ENCODE results near the gene FCER1A. TPM values are rescaled to one million over a fixed set of nuclear protein-coding genes. Genes with fewer than 3 reads are reported as not detected.

The FCER1A gene
- total and polyA plus RNA-seq, 10 of the 15 experiments (the other 5 are each of a cell fraction or from before 2014, with no cell fraction given), result 0.06 to 0.62 (median 0.20) TPM; not detected in 5

DNA sequence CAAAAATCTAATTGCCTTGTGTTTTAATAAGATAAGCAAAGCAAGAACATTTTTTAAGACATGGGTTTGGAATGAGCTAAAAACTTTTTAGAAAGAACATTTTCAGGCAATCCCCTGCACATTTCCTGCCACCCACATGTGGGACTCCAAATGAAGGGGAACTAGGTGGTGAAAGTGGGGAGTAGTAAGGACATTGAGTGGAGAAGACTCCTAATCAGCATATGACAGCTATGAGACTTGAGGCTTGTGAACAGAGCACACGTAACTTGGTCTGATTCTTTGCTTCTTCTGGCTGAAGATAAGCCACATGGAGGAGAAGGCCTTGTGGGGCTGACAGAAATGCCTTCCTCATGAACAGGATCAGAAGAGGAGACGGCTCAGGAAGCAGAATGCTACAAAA, 50.3 kb downstream of the FCER1A start:
- ATAC-seq (no peak), FAIRE-seq (no peak), DNase-seq (ENCODE audit: low read depth, low spot score) (no peak)
- intact Hi-C loops (cut with micrococcal nuclease; ENCODE audit: unreplicated experiment) (no loop called here), in situ Hi-C loops (cut with MboI) (no loop called here)
- ChIA-PET SMC1A (ENCODE audit: uncharacterized antibody, unreplicated experiment) (no interaction called here), POLR2A (no interaction called here), CTCF (no interaction called here), RAD21 (ENCODE audit: unreplicated experiment) (no interaction called here)
- TF ChIP-seq, protein P1, sequence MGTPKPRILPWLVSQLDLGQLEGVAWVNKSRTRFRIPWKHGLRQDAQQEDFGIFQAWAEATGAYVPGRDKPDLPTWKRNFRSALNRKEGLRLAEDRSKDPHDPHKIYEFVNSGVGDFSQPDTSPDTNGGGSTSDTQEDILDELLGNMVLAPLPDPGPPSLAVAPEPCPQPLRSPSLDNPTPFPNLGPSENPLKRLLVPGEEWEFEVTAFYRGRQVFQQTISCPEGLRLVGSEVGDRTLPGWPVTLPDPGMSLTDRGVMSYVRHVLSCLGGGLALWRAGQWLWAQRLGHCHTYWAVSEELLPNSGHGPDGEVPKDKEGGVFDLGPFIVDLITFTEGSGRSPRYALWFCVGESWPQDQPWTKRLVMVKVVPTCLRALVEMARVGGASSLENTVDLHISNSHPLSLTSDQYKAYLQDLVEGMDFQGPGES (IDR thresholded peaks at IDR 0.05), result no peak
- no peak for TF ChIP-seq RAD21 (IDR thresholded peaks at IDR 0.05; ENCODE audit: insufficient read depth, low read depth, low read length)
- no peak for TF ChIP-seq NFXL1 (IDR thresholded peaks at IDR 0.05; ENCODE audit: borderline replicate concordance)
- TF ChIP-seq, protein P2, sequence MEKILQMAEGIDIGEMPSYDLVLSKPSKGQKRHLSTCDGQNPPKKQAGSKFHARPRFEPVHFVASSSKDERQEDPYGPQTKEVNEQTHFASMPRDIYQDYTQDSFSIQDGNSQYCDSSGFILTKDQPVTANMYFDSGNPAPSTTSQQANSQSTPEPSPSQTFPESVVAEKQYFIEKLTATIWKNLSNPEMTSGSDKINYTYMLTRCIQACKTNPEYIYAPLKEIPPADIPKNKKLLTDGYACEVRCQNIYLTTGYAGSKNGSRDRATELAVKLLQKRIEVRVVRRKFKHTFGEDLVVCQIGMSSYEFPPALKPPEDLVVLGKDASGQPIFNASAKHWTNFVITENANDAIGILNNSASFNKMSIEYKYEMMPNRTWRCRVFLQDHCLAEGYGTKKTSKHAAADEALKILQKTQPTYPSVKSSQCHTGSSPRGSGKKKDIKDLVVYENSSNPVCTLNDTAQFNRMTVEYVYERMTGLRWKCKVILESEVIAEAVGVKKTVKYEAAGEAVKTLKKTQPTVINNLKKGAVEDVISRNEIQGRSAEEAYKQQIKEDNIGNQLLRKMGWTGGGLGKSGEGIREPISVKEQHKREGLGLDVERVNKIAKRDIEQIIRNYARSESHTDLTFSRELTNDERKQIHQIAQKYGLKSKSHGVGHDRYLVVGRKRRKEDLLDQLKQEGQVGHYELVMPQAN (conservative IDR thresholded peaks at IDR 0.05), result no peak
- TF ChIP-seq SPI1 (IDR thresholded peaks at IDR 0.05; ENCODE audit: borderline replicate concordance, insufficient read depth, low read depth, low read length), result no peak
- TF ChIP-seq NR2C2 (IDR thresholded peaks at IDR 0.05; ENCODE audit: borderline replicate concordance, control insufficient read depth, insufficient read length, low read depth), result no peak
- TF ChIP-seq POLR2A (IDR thresholded peaks at IDR 0.05; ENCODE audit: low read depth, low read length), result no peak
- TF ChIP-seq CBFB (IDR thresholded peaks at IDR 0.05; ENCODE audit: low read depth), result no peak
- no peak for TF ChIP-seq NR2C1 (IDR thresholded peaks at IDR 0.05)
- no peak for TF ChIP-seq ZNF207 (IDR thresholded peaks at IDR 0.05; ENCODE audit: borderline replicate concordance)
- TF ChIP-seq TARDBP (IDR thresholded peaks at IDR 0.05; ENCODE audit: borderline replicate concordance), result no peak
- TF ChIP-seq HCFC1 (IDR thresholded peaks at IDR 0.05; ENCODE audit: low read length), result no peak
- no peak for TF ChIP-seq ASH2L (IDR thresholded peaks at IDR 0.05; ENCODE audit: borderline replicate concordance, low read depth)
- Histone ChIP-seq H3K27me3 (replicated peaks in 1 of 2; ENCODE audit: control insufficient read depth in 2 of 2, insufficient read depth in 2 of 2, low read length in 1 of 2) (no peaks in the 10 kb centered on the region), H3K4me2 (ENCODE audit: control insufficient read depth, insufficient read depth) (no peak overlapping the region), H3K27ac (ENCODE audit: control insufficient read depth, insufficient read depth) (no peak overlapping the region), H4K20me1 (ENCODE audit: control insufficient read depth, insufficient read depth) (no peaks in the 10 kb centered on the region), H3K4me3 (no peak overlapping the region), H3K4me1 (ENCODE audit: control insufficient read depth, insufficient read depth, low read length) (no peaks in the 10 kb centered on the region), H2AFZ (ENCODE audit: control insufficient read depth, low read depth, low read length) (no peak overlapping the region), H3K9me3 (replicated peaks; ENCODE audit: control insufficient read depth, insufficient read depth, low read length) (no peaks in the 10 kb centered on the region), H3K36me3 (ENCODE audit: control insufficient read depth in 2 of 2, insufficient read depth in 2 of 2, low read length in 1 of 2) (no peaks in the 10 kb centered on the region), H3K9ac (ENCODE audit: control insufficient read depth, insufficient read depth, low read length) (no peak overlapping the region), H3K79me2 (ENCODE audit: control insufficient read depth, insufficient read depth, low read length) (no peaks in the 10 kb centered on the region)
- WGBS (ENCODE audit: insufficient coverage, insufficient replicate concordance, low lambda C conversion rate, missing lambda C conversion rate), result 15% methylated on average over 2 of the region's 2 CpGs
- no TSS peak for BruUV-seq (replicated peaks)

Other genes starting within 250 kb of the FCER1A start
- 9.3 and 9.7 TPM in 2 replicates for gene AIM2, start 225.6 kb upstream of the FCER1A start, total RNA-seq (2014; rRNA removed)
- 12.9 and 15.2 TPM in 2 replicates for gene AIM2, start 225.6 kb upstream of the FCER1A start, total RNA-seq (2014; rRNA removed; fragmentation: Illumina TruSeq; extraction: Trizol)
- gene AIM2, start 225.6 kb upstream of the FCER1A start, total RNA-seq (2021), result 7.9 and 8.9 TPM in 2 replicates
- 35.7 and 58.8 TPM in 2 replicates for gene AIM2, start 225.6 kb upstream of the FCER1A start, polyA plus RNA-seq (2011; rRNA removed)
- gene AIM2, start 225.6 kb upstream of the FCER1A start, polyA plus RNA-seq (2014; fragmentation: Illumina TruSeq; extraction: Trizol), result 13.3 and 17.3 TPM in 2 replicates
- 10 to 100 TPM; 13.4 to 16.7 TPM for gene AIM2, start 225.6 kb upstream of the FCER1A start, polyA plus RNA-seq (2014; fragmentation: Nextera tagmentation; extraction: Ambion mirVana)
- 7.2 and 10.0 TPM in 2 replicates for gene AIM2, start 225.6 kb upstream of the FCER1A start, polyA plus RNA-seq (2014; rRNA removed)
- 10 to 100 TPM; 10.6 to 12.8 TPM for gene AIM2, start 225.6 kb upstream of the FCER1A start, polyA plus RNA-seq (2016; fragmentation: Nextera tagmentation; extraction: Ambion mirVana)
- not detected in 2 replicates for gene CADM3, start 130.7 kb upstream of the FCER1A start, total RNA-seq (2014; rRNA removed)
- not detected in 2 replicates for gene CADM3, start 130.7 kb upstream of the FCER1A start, total RNA-seq (2014; rRNA removed; fragmentation: Illumina TruSeq; extraction: Trizol)
- gene CADM3, start 130.7 kb upstream of the FCER1A start, total RNA-seq (2021), result not detected in 2 replicates
- 0.27 and 0.37 TPM in 2 replicates for gene CADM3, start 130.7 kb upstream of the FCER1A start, polyA plus RNA-seq (2011; rRNA removed)
- gene CADM3, start 130.7 kb upstream of the FCER1A start, polyA plus RNA-seq (2014; fragmentation: Illumina TruSeq; extraction: Trizol), result not detected in 2 replicates
- not detected for gene CADM3, start 130.7 kb upstream of the FCER1A start, polyA plus RNA-seq (2014; fragmentation: Nextera tagmentation; extraction: Ambion mirVana)
- 0.01 and 0.04 TPM in 2 replicates for gene CADM3, start 130.7 kb upstream of the FCER1A start, polyA plus RNA-seq (2014; rRNA removed)
- not detected for gene CADM3, start 130.7 kb upstream of the FCER1A start, polyA plus RNA-seq (2016; fragmentation: Nextera tagmentation; extraction: Ambion mirVana)
- 0.06 and 0.38 TPM in 2 replicates for gene ACKR1, start 97.5 kb upstream of the FCER1A start, total RNA-seq (2014; rRNA removed)
- 0.09 and 0.14 TPM in 2 replicates for gene ACKR1, start 97.5 kb upstream of the FCER1A start, total RNA-seq (2014; rRNA removed; fragmentation: Illumina TruSeq; extraction: Trizol)
- gene ACKR1, start 97.5 kb upstream of the FCER1A start, total RNA-seq (2021), result 0.35 and 0.38 TPM in 2 replicates
- gene ACKR1, start 97.5 kb upstream of the FCER1A start, polyA plus RNA-seq (2011; rRNA removed), result 0.58 and 0.99 TPM in 2 replicates
- 0.16 TPM in 1 of 2 replicates, not detected in the other for gene ACKR1, start 97.5 kb upstream of the FCER1A start, polyA plus RNA-seq (2014; fragmentation: Illumina TruSeq; extraction: Trizol)
- under 1 TPM in 1 of 2 experiments, not detected in 1; 0.62 TPM for gene ACKR1, start 97.5 kb upstream of the FCER1A start, polyA plus RNA-seq (2014; fragmentation: Nextera tagmentation; extraction: Ambion mirVana)
- 0.18 and 0.19 TPM in 2 replicates for gene ACKR1, start 97.5 kb upstream of the FCER1A start, polyA plus RNA-seq (2014; rRNA removed)
- gene ACKR1, start 97.5 kb upstream of the FCER1A start, polyA plus RNA-seq (2016; fragmentation: Nextera tagmentation; extraction: Ambion mirVana), result 1 to 10 TPM; 1.4 to 1.8 TPM
- not detected in 2 replicates for gene OR10J4, start 129.9 kb downstream of the FCER1A start, total RNA-seq (2014; rRNA removed)
- not detected in 2 replicates for gene OR10J4, start 129.9 kb downstream of the FCER1A start, total RNA-seq (2014; rRNA removed; fragmentation: Illumina TruSeq; extraction: Trizol)
- gene OR10J4, start 129.9 kb downstream of the FCER1A start, total RNA-seq (2021), result not detected in 2 replicates
- gene OR10J4, start 129.9 kb downstream of the FCER1A start, polyA plus RNA-seq (2011; rRNA removed), result not detected in 2 replicates
- gene OR10J4, start 129.9 kb downstream of the FCER1A start, polyA plus RNA-seq (2014; fragmentation: Illumina TruSeq; extraction: Trizol), result not detected in 2 replicates
- gene OR10J4, start 129.9 kb downstream of the FCER1A start, polyA plus RNA-seq (2014; fragmentation: Nextera tagmentation; extraction: Ambion mirVana), result not detected
- not detected in 2 replicates for gene OR10J4, start 129.9 kb downstream of the FCER1A start, polyA plus RNA-seq (2014; rRNA removed)
- not detected for gene OR10J4, start 129.9 kb downstream of the FCER1A start, polyA plus RNA-seq (2016; fragmentation: Nextera tagmentation; extraction: Ambion mirVana)
- gene OR10J1, start 137.4 kb downstream of the FCER1A start, total RNA-seq (2014; rRNA removed), result not detected in 2 replicates
- not detected in 2 replicates for gene OR10J1, start 137.4 kb downstream of the FCER1A start, total RNA-seq (2014; rRNA removed; fragmentation: Illumina TruSeq; extraction: Trizol)
- not detected in 2 replicates for gene OR10J1, start 137.4 kb downstream of the FCER1A start, total RNA-seq (2021)
- gene OR10J1, start 137.4 kb downstream of the FCER1A start, polyA plus RNA-seq (2011; rRNA removed), result not detected in 2 replicates
- not detected in 2 replicates for gene OR10J1, start 137.4 kb downstream of the FCER1A start, polyA plus RNA-seq (2014; fragmentation: Illumina TruSeq; extraction: Trizol)
- gene OR10J1, start 137.4 kb downstream of the FCER1A start, polyA plus RNA-seq (2014; fragmentation: Nextera tagmentation; extraction: Ambion mirVana), result not detected
- not detected in 2 replicates for gene OR10J1, start 137.4 kb downstream of the FCER1A start, polyA plus RNA-seq (2014; rRNA removed)
- gene OR10J1, start 137.4 kb downstream of the FCER1A start, polyA plus RNA-seq (2016; fragmentation: Nextera tagmentation; extraction: Ambion mirVana), result not detected
- gene OR10J5, start 233.7 kb downstream of the FCER1A start, total RNA-seq (2014; rRNA removed), result not detected in 2 replicates
- not detected in 2 replicates for gene OR10J5, start 233.7 kb downstream of the FCER1A start, total RNA-seq (2014; rRNA removed; fragmentation: Illumina TruSeq; extraction: Trizol)
- not detected in 2 replicates for gene OR10J5, start 233.7 kb downstream of the FCER1A start, total RNA-seq (2021)
- not detected in 2 replicates for gene OR10J5, start 233.7 kb downstream of the FCER1A start, polyA plus RNA-seq (2011; rRNA removed)
- not detected in 2 replicates for gene OR10J5, start 233.7 kb downstream of the FCER1A start, polyA plus RNA-seq (2014; fragmentation: Illumina TruSeq; extraction: Trizol)
- not detected for gene OR10J5, start 233.7 kb downstream of the FCER1A start, polyA plus RNA-seq (2014; fragmentation: Nextera tagmentation; extraction: Ambion mirVana)
- not detected in 2 replicates for gene OR10J5, start 233.7 kb downstream of the FCER1A start, polyA plus RNA-seq (2014; rRNA removed)
- not detected for gene OR10J5, start 233.7 kb downstream of the FCER1A start, polyA plus RNA-seq (2016; fragmentation: Nextera tagmentation; extraction: Ambion mirVana)